ENCODE measurements around the gene NCAM1.

- TF ChIP-seq BHLHE40 (IDR thresholded peaks at IDR 0.05; ENCODE audit: borderline replicate concordance) (no peak), L3MBTL2 (conservative IDR thresholded peaks at IDR 0.05) (no peak)
These were observed 10.6 kb downstream of the NCAM1 start for GRCh38 chr11:112971827-112972226.
